PC-9 (cell line): ENCODE data around the gene PIK3R2. TPM values are rescaled to one million over a fixed set of nuclear protein-coding genes. Genes with fewer than 3 reads are reported as not detected.

Source experiments
- BruUV-seq: library from RNA; stranded (reverse); fragments of 400-500 nt; replicated peaks from 2 replicates; lab custom pipeline; 2021; lab: Mats Ljungman, UMichigan
- CTCF ChIA-PET: fragments of 300-600 bp; sonication (Branson Sonifier 250); formaldehyde crosslinking; loops from one replicate; lab custom pipeline; 2022; ENCODE audit warnings: antibody characterized with exemption; lab: Charles Lee
- POLR2A ChIA-PET: fragments of 300-600 bp; sonication (Branson Sonifier 250); formaldehyde crosslinking; loops from one replicate; lab custom pipeline; 2022; ENCODE audit warnings: antibody characterized with exemption; ENCODE audit not compliant: unreplicated experiment; lab: Charles Lee
- DNase-seq, 2 experiments: peaks; one replicate each; pipeline versions ENCODE4 v3.0.0 to v3.0.0-alpha.2; 2015 to 2022; ENCODE audit warnings: mixed read lengths in 1 of 2
- H2AFZ ChIP-seq: fragments of 200-600 bp; sonication (generic); 2 replicates; pipeline ENCODE4 v1.8.1; 2017; ENCODE audit warnings: antibody characterized with exemption
- H3F3A ChIP-seq: fragments of 200-600 bp; sonication (generic); 2 replicates; pipeline ENCODE4 v1.8.1; 2017; ENCODE audit warnings: antibody characterized with exemption, mild to moderate bottlenecking, low read depth; ENCODE audit not compliant: insufficient read depth
- H3K27ac ChIP-seq: fragments of 200-600 bp; sonication (generic); 2 replicates; pipeline ENCODE4 v1.6.1; 2016; ENCODE audit warnings: mixed run types
- H3K27me3 ChIP-seq: fragments of 200-600 bp; sonication (generic); 2 replicates; pipeline ENCODE4 v1.6.1; 2016; ENCODE audit warnings: low read depth, mixed run types; ENCODE audit not compliant: insufficient read depth
- H3K36me3 ChIP-seq: fragments of 200-600 bp; sonication (generic); 2 replicates; pipeline ENCODE4 v1.6.1; 2016; ENCODE audit warnings: low read depth, mixed run types
- H3K4me1 ChIP-seq: fragments of 200-600 bp; sonication (generic); replicated peaks from 2 replicates; pipeline ENCODE4 v1.6.1; 2016; ENCODE audit warnings: mixed run types; ENCODE audit not compliant: insufficient read depth
- H3K4me2 ChIP-seq: fragments of 200-600 bp; sonication (generic); 2 replicates; pipeline ENCODE4 v1.6.1; 2017; ENCODE audit warnings: mixed run types
- H3K4me3 ChIP-seq: fragments of 200-600 bp; sonication (generic); 2 replicates; pipeline ENCODE4 v1.6.1; 2016; ENCODE audit warnings: mixed run types
- H3K79me2 ChIP-seq: fragments of 200-600 bp; sonication (generic); 2 replicates; pipeline ENCODE4 v1.6.1; 2017; ENCODE audit warnings: low read depth, mixed run types
- H3K9me2 ChIP-seq: fragments of 200-600 bp; sonication (generic); 2 replicates; pipeline ENCODE4 v1.8.1; 2017; ENCODE audit warnings: mild to moderate bottlenecking; ENCODE audit not compliant: insufficient read depth
- H3K9me3 ChIP-seq: fragments of 200-600 bp; sonication (generic); 2 replicates; pipeline ENCODE4 v1.8.1; 2016; ENCODE audit warnings: low read depth; ENCODE audit not compliant: insufficient read depth
- H4K20me1 ChIP-seq: fragments of 200-600 bp; sonication (generic); 2 replicates; pipeline ENCODE4 v1.8.1; 2017; ENCODE audit not compliant: insufficient read depth
- CTCF ChIP-seq: fragments of 200-600 bp; sonication (generic); conservative IDR thresholded peaks from 2 replicates; pipeline ENCODE4 v1.6.1; 2017; ENCODE audit warnings: mixed run types, antibody characterized with exemption, mild to moderate bottlenecking, moderate library complexity
- EZH2 ChIP-seq: fragments of 200-600 bp; sonication (generic); IDR thresholded peaks from 2 replicates; pipeline ENCODE4 v1.8.0; 2017; ENCODE audit warnings: antibody characterized with exemption, low read depth
- intact Hi-C: fragments of 100-400 bp; cut with micrococcal nuclease; formaldehyde crosslinking; loops from one replicate; pipeline ENCODE4 v1.10.0; 2022; ENCODE audit not compliant: unreplicated experiment
- total RNA-seq: library from RNA; stranded (reverse); gene quantifications from 2 replicates; pipeline ENCODE4 v1.2.3, GENCODE V29; 2021

Gene PIK3R2
- total RNA-seq, 1 experiment from 2014 or later = 61.8 TPM

- no peaks in the 10 kb centered on the region for H3K9me3 ChIP-seq
- POLR2A ChIA-PET = no interaction called here
- H3K27ac ChIP-seq = no peak overlapping the region
- H3K4me3 ChIP-seq = no peak overlapping the region
- H2AFZ ChIP-seq = no peak overlapping the region
- intact Hi-C loops = no loop called here
- H3F3A ChIP-seq = peaks cover 21% of the 10 kb centered on the region
- CTCF ChIA-PET = interaction anchor here (0.7 kb wide), 1 partner anchor 37 kb away, joined by 5 read pairs; no protein-coding TSS in a partner anchor
- DNase-seq = no peak
- H3K79me2 ChIP-seq = no peaks in the 10 kb centered on the region
- no peaks in the 10 kb centered on the region for H3K9me2 ChIP-seq
- BruUV-seq = no TSS peak
- TF ChIP-seq CTCF (no peak), EZH2 (no peak)
- H3K4me2 ChIP-seq = no peak overlapping the region
- peaks cover 9% of the 10 kb centered on the region for H3K4me1 ChIP-seq
- H3K27me3 ChIP-seq = no peaks in the 10 kb centered on the region
- no peaks in the 10 kb centered on the region for H3K36me3 ChIP-seq
- no peaks in the 10 kb centered on the region for H4K20me1 ChIP-seq
Measured at GRCh38 chr19:18147396-18147795, 5.6 kb upstream of the PIK3R2 start.

- no peak for DNase-seq
- H4K20me1 ChIP-seq = peaks cover 7% of the 10 kb centered on the region
- ChIA-PET CTCF (interaction anchor here (0.7 kb wide), 1 partner anchor 11 kb away, joined by 4 read pairs; no protein-coding TSS in a partner anchor), POLR2A (no interaction called here)
- intact Hi-C loops = no loop called here
- no peak overlapping the region for H3K4me3 ChIP-seq
- H3K36me3 ChIP-seq = no peaks in the 10 kb centered on the region
- H3K79me2 ChIP-seq = peaks cover 15% of the 10 kb centered on the region
- BruUV-seq = no TSS peak
- no peak overlapping the region for H3K4me2 ChIP-seq
- no peaks in the 10 kb centered on the region for H3K9me2 ChIP-seq
- TF ChIP-seq CTCF = no peak
- no peak for TF ChIP-seq EZH2
- H3F3A ChIP-seq = peaks cover 25% of the 10 kb centered on the region
- H2AFZ ChIP-seq = no peak overlapping the region
- H3K27me3 ChIP-seq = no peaks in the 10 kb centered on the region
- H3K9me3 ChIP-seq = no peaks in the 10 kb centered on the region
- peaks cover 14% of the 10 kb centered on the region for H3K4me1 ChIP-seq
- no peak overlapping the region for H3K27ac ChIP-seq
Measured at GRCh38 chr19:18149596-18149975, 3.4 kb upstream of the PIK3R2 start.

GRCh38 chr19:18150776-18151624, 2.0 kb upstream of the PIK3R2 start:
- Histone ChIP-seq H3K4me3 (peak overlapping the region; percentile 73; the same call in 1 of the 2 replicates), H3K27me3 (no peaks in the 10 kb centered on the region), H3F3A (peaks cover 25% of the 10 kb centered on the region), H3K4me2 (peak overlapping the region; percentile 92), H3K27ac (no peak overlapping the region), H3K36me3 (no peaks in the 10 kb centered on the region), H3K4me1 (peaks cover 15% of the 10 kb centered on the region), H3K9me2 (no peaks in the 10 kb centered on the region), H3K9me3 (no peaks in the 10 kb centered on the region), H3K79me2 (peaks cover 29% of the 10 kb centered on the region), H4K20me1 (peaks cover 18% of the 10 kb centered on the region), H2AFZ (no peak overlapping the region)
- intact Hi-C loops = loop anchor here (5.0 kb wide), 2 partner anchors 214 to 261 kb away; no protein-coding TSS in a partner anchor
- TF ChIP-seq EZH2 (no peak), CTCF (no peak)
- DNase-seq = no peak
- ChIA-PET POLR2A (no interaction called here), CTCF (interaction anchor here (1.0 kb wide), 1 partner anchor 38 kb away, joined by 3 read pairs; no protein-coding TSS in a partner anchor)
- BruUV-seq = no TSS peak
